Hepatic stellate cell (primary cell): Measurements from ENCODE around the gene GSDME.

Source experiments
- DNase-seq: peaks from one replicate; pipeline ENCODE4 v3.0.0; 2011; ENCODE audit warnings: low spot score

GSDME gene

DNA sequence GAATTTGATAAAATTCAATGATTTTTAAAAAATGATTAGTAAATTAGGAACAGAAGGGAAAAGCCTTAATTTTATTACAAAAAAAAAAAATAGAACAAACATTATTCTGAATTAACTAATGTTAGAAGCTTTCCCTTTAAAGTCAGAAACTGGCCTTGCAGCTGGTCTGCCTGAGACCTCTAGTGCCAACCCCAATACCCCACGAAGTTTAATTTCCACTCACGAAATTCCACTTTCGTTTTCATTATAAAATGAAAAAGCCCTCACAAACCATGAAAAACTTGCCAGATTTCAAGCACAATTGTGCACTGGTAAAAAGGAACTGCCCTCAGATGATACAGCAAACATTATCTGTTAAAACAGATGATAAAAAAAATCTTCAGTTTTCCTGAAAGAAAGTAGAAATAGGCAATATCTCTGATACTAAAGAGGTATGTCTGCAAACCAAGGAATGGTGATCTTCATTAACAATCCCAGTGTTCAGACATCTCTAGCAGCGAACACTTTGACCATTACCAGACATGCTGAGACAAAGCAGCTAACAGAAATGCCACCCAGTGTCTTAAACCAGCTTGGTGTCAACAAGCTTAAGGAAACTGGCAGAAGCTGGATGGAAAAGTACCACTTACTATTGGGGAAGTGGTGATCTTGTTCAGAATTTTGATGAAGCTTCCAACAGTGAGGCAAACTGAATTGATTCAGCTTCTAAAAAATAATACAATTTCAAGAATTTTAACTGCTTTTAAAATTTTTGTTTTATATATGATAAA is 103.8 kb downstream of the GSDME start:
- no peak for DNase-seq

DNA sequence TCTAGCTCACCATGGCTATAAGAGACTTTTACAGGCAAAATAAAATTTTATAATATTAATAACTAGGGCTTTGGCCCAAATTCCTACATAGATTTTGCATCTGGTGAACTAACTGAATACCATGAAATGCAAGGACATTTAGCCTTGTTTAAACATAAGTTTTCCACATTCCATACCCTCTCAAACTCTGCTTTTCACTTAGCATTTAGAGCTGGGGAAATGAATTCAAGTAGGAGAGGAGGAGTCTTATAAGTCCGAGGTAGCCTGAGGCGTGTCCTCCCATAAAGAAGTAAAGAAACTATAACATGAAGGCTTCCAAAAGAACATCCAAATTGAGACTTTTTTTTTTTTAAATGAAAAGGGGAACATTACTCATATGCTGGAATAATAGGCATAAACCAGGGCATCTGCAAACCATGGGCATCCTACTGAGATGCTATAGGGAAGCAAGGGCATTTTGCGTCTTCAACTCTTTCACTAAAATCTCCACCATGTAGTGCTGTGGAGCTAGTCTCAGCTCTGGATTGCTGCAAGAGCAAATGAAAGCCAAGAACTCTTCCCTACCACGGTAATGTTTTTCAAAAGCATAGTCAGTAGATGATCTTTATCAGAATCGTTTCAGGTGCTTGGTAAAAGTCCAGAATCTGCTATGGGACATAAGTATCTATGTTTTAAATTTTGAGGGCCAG is 104.9 kb downstream of the GSDME start:
- no peak for DNase-seq
